SK-N-MC (cell line): ENCODE data around the gene RALGDS.

ENCODE experiments used
- EZH2 ChIP-seq: fragments of 200-600 bp; sonication (generic); IDR thresholded peaks from one replicate; pipeline ENCODE4 v1.6.1; 2017; ENCODE audit warnings: antibody characterized with exemption
- FOXP2 ChIP-seq: optimal IDR thresholded peaks from 2 replicates; pipeline ENCODE3; 2011; ENCODE audit warnings: mild to moderate bottlenecking, moderate library complexity; ENCODE audit not compliant: insufficient read depth; ENCODE audit errors: extremely low read length, control extremely low read depth
- POLR2AphosphoS5 ChIP-seq: IDR thresholded peaks from 2 replicates; pipeline ENCODE4 v1.6.1; 2012; ENCODE audit warnings: mild to moderate bottlenecking, low read depth, low read length, borderline replicate concordance

DNA sequence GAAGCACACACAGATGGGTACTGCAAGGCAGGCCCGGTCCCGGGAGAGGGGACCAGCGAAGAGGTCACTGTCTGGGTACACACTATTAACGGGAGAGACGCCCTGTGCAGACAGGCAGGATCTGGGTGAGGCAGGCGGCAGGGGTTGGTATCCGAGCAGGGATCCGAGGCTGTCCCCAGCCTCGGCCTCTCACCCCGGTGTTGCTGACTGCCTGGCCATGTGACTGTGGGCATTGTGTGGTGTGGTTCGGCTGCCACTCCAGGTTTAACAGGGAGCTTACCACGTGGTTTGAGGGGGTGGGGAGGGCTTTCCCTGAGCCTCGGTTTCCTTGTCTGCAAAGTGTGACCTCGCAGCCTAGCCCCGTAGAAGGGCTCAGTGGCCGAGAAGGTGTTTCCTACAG lies 11.1 kb upstream of the RALGDS start:
- TF ChIP-seq POLR2AphosphoS5 (no peak), EZH2 (no peak), FOXP2 (no peak)
